Colonic mucosa (tissue), 4 donors: Measurements from ENCODE around the gene GSTM2. TPM values are rescaled to one million over a fixed set of nuclear protein-coding genes. Genes with fewer than 3 reads are reported as not detected.

Experiments used
- DNase-seq: peaks from one replicate; pipeline ENCODE4 v3.0.0-alpha.2; 2020
- H3K27ac ChIP-seq: fragments of 200-600 bp; one replicate; pipeline ENCODE4 v1.8.0; 2021
- H3K27me3 ChIP-seq: fragments of 200-600 bp; one replicate; pipeline ENCODE4 v1.8.0; 2021
- H3K36me3 ChIP-seq: fragments of 200-600 bp; one replicate; pipeline ENCODE4 v1.8.0; 2021
- H3K4me1 ChIP-seq: fragments of 200-600 bp; one replicate; pipeline ENCODE4 v1.8.0; 2021; ENCODE audit warnings: mild to moderate bottlenecking
- H3K4me3 ChIP-seq: fragments of 200-600 bp; one replicate; pipeline ENCODE4 v1.8.0; 2021
- H3K9ac ChIP-seq, 2 donors: one replicate each; pipeline ENCODE4 v1.7.0; 2013; ENCODE audit warnings: control low read depth in 2 of 2, low read depth in 2 of 2, low read length in 2 of 2
- H3K9me3 ChIP-seq: fragments of 200-600 bp; one replicate; pipeline ENCODE4 v1.8.0; 2021
- CTCF ChIP-seq: fragments of 200-600 bp; IDR thresholded peaks from one replicate; pipeline ENCODE4 v1.8.0; 2022; ENCODE audit warnings: antibody characterized with exemption, mild to moderate bottlenecking
- intact Hi-C: fragments of 100-400 bp; cut with DNase I; formaldehyde crosslinking; loops from one replicate; pipeline ENCODE4 v1.14.1; 2022
- total RNA-seq, 2 donors: library from RNA; stranded (reverse); fragmentation: NEBNext Ultra II Directional in 1 of 2; extraction: Animal tissue kit (Norgen Biotek cat#: 25700) in 1 of 2; gene quantifications; one replicate each; pipeline ENCODE4 v1.2.1, GENCODE V29; 2021
- donor health status: healthy.
- donor health status: DM: no; HTN: no; CAD: no.
- donor health status: DM: no; HTN: no; CAD: no.

Gene GSTM2
- total RNA-seq, 2 donors from 2014 or later: 18.5 to 20.7 TPM

- no peak overlapping the region for H3K27ac ChIP-seq
Measured at GRCh38 chr1:109624201-109625010, 43.5 kb upstream of the GSTM2 start.

GRCh38 chr1:109625176-109625575, 42.7 kb upstream of the GSTM2 start:
- TF ChIP-seq CTCF: no peak
- no peaks in the 10 kb centered on the region for H3K27me3 ChIP-seq
- H3K4me1 ChIP-seq: peaks cover 5% of the 10 kb centered on the region
- no peak overlapping the region for H3K27ac ChIP-seq
- intact Hi-C loops: no loop called here
- no peak overlapping the region for H3K4me3 ChIP-seq
- no peaks in the 10 kb centered on the region for H3K9me3 ChIP-seq
- H3K36me3 ChIP-seq: no peaks in the 10 kb centered on the region
- no peak overlapping the region for H3K9ac ChIP-seq
- no peak for DNase-seq

More at GRCh38 chr1:109624201-109625010, 43.5 kb upstream of the GSTM2 start:
- no peak for TF ChIP-seq CTCF
- DNase-seq: no peak
- intact Hi-C loops: no loop called here
- H3K9me3 ChIP-seq: no peaks in the 10 kb centered on the region
- H3K36me3 ChIP-seq: no peaks in the 10 kb centered on the region
- H3K4me3 ChIP-seq: no peak overlapping the region
- H3K27me3 ChIP-seq: no peaks in the 10 kb centered on the region
- peaks cover 5% of the 10 kb centered on the region for H3K4me1 ChIP-seq
- no peak overlapping the region for H3K9ac ChIP-seq

GRCh38 chr1:109625601-109626560, 42.0 kb upstream of the GSTM2 start:
- Histone ChIP-seq H3K9me3 (no peaks in the 10 kb centered on the region), H3K36me3 (no peaks in the 10 kb centered on the region), H3K27me3 (no peaks in the 10 kb centered on the region), H3K9ac (no peak overlapping the region), H3K4me1 (peaks cover 5% of the 10 kb centered on the region), H3K27ac (no peak overlapping the region), H3K4me3 (no peak overlapping the region)
- no peak for TF ChIP-seq CTCF
- no peak for DNase-seq
- intact Hi-C loops: no loop called here

- no peaks in the 10 kb centered on the region for H3K4me1 ChIP-seq
- no peak overlapping the region for H3K9ac ChIP-seq
- H3K27ac ChIP-seq: no peak overlapping the region
- no peaks in the 10 kb centered on the region for H3K9me3 ChIP-seq
- no peaks in the 10 kb centered on the region for H3K36me3 ChIP-seq
- DNase-seq: no peak
- H3K27me3 ChIP-seq: no peaks in the 10 kb centered on the region
- TF ChIP-seq CTCF: no peak
- intact Hi-C loops: no loop called here
- no peak overlapping the region for H3K4me3 ChIP-seq
Measured at GRCh38 chr1:109626682-109627408, 41.0 kb upstream of the GSTM2 start.
